Kidney glomerular epithelial cell (primary cell): ENCODE results near the gene GUCA1C.

Experiments
- DNase-seq: peaks from one replicate; lab custom pipeline; 2025; lab: John Stamatoyannopoulos, UW

GUCA1C gene

GRCh38 chr3:108953700-108954099 lies at the start of gene GUCA1C:
Gene GUCA1C (minus strand): TSS chr3:108953879. CDS start chr3:108953762, 117 bp downstream.
- no peak for DNase-seq

- DNase-seq, result no peak
Observed at GRCh38 chr3:108998436-108998835, 44.8 kb upstream of the GUCA1C start.

- no peak for DNase-seq
Observed at GRCh38 chr3:108985844-108986243, 32.2 kb upstream of the GUCA1C start.

GRCh38 chr3:108983051-108983450 lies 29.4 kb upstream of the GUCA1C start:
- no peak for DNase-seq

GRCh38 chr3:108976058-108976457 lies 22.4 kb upstream of the GUCA1C start:
- DNase-seq, result no peak

GRCh38 chr3:108973019-108973418 lies 19.3 kb upstream of the GUCA1C start:
- no peak for DNase-seq

- DNase-seq, result no peak
Observed at GRCh38 chr3:108972482-108972881, 18.8 kb upstream of the GUCA1C start.

- DNase-seq, result no peak
Observed at GRCh38 chr3:108970561-108970960, 16.9 kb upstream of the GUCA1C start.

GRCh38 chr3:108966773-108967172 lies 13.1 kb upstream of the GUCA1C start:
- DNase-seq, result no peak

GRCh38 chr3:108959017-108959416 lies 5.3 kb upstream of the GUCA1C start:
- no peak for DNase-seq

- no peak for DNase-seq
Observed at GRCh38 chr3:108953210-108953609, 469 bp downstream of the GUCA1C start.

- DNase-seq, result no peak
Observed at GRCh38 chr3:108951820-108952501, 1.7 kb downstream of the GUCA1C start.

- no peak for DNase-seq
Observed at GRCh38 chr3:108947855-108948254, 5.8 kb downstream of the GUCA1C start.

- DNase-seq, result peak; percentile 68
Observed at GRCh38 chr3:108946292-108947285, 7.1 kb downstream of the GUCA1C start.

- no peak for DNase-seq
Observed at GRCh38 chr3:108940568-108941263, 13.0 kb downstream of the GUCA1C start.

GRCh38 chr3:108940166-108940565 lies 13.5 kb downstream of the GUCA1C start:
- peak; percentile 17 for DNase-seq

GRCh38 chr3:108936924-108937689 lies 16.6 kb downstream of the GUCA1C start:
- DNase-seq, result no peak

GRCh38 chr3:108931035-108931434 lies 22.6 kb downstream of the GUCA1C start:
- DNase-seq, result no peak

- no peak for DNase-seq
Observed at GRCh38 chr3:108918866-108919265, 34.8 kb downstream of the GUCA1C start.

- peak; percentile 72 for DNase-seq
Observed at GRCh38 chr3:108914774-108915641, 38.7 kb downstream of the GUCA1C start.

GRCh38 chr3:108909799-108910198 lies 43.9 kb downstream of the GUCA1C start:
- DNase-seq, result no peak
